Measurements from ENCODE around the gene PHC2.
A peak's percentile ranks its signal among the peaks of the same experiment; 100 is the strongest.
"Not testable (repeated sequence)": the region's sequence is repeated elsewhere in the genome, so short reads cannot be mapped to it uniquely, and the experiment has no call there.

PHC2 gene

DNA sequence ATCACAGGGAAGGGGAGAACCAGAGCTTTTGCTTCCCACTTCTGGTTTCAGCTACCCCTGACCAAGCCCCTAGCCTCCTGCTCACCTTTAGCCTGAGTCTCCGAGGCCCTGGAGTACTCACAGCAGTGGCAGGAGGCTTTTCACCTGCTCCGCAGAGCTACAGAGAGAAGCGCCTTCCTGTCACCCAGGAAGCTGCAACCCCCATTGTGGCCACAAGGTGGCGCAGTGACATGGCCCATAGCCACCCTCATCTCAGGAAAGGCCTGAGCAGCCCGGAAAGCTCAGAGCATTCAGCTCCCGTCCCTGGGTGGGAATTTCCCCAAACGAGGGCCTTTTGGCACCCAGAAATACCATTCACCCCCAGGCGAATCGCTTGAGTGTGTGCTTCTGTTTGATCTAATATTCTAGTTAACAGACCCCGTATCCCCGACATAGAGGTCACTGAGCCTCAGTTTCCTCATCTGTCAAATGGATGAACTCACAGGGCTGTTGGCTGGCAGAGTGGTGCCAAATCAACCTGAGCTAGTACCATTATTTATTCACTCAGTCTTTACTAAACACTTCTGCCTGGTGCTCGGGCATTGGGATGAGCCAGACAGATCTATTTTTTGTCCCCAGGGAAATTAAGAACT, 135.3 kb downstream of the PHC2 start:
- Histone ChIP-seq H4K8ac (ENCODE audit: low read depth, low read length) (no peak overlapping the region), H3K79me1 (ENCODE audit: low read length) (no peaks in the 10 kb centered on the region), H3K56ac (ENCODE audit: low read length) (no peak overlapping the region), H3K79me2 (ENCODE audit: control insufficient read depth, insufficient read depth, low read length) (no peaks in the 10 kb centered on the region), H4K5ac (ENCODE audit: low read length) (no peak overlapping the region), H2BK15ac (replicated peaks; ENCODE audit: low read depth) (no peak overlapping the region), H2BK120ac (ENCODE audit: low read depth, low read length) (no peak overlapping the region), H3K9ac (ENCODE audit: low read length) (no peak overlapping the region), H3K4me2 (ENCODE audit: low read length) (no peak overlapping the region), H3K18ac (ENCODE audit: low read length) (no peak overlapping the region), H3K23ac (ENCODE audit: low read length) (no peak overlapping the region), H3K27ac (ENCODE audit: low read depth, low read length) (no peak overlapping the region), H2AK5ac (ENCODE audit: low read length) (no peak overlapping the region), H3K36me3 (ENCODE audit: control insufficient read depth, insufficient read depth, low read length) (peaks cover 4% of the 10 kb centered on the region), H3K4me3 (ENCODE audit: low read length) (no peak overlapping the region), H2BK5ac (ENCODE audit: low read length) (no peak overlapping the region), H3K27me3 (ENCODE audit: insufficient read depth, low read length, poor library complexity) (no peaks in the 10 kb centered on the region), H3K4me1 (ENCODE audit: control insufficient read depth, low read depth, low read length) (no peaks in the 10 kb centered on the region), H3K4ac (ENCODE audit: low read depth, low read length) (no peak overlapping the region)
- WGBS (ENCODE audit: extremely low coverage, insufficient coverage, low lambda C conversion rate): no CpG with 5 or more reads among the region's 12 CpGs
- peak; percentile 85 for DNase-seq

DNA sequence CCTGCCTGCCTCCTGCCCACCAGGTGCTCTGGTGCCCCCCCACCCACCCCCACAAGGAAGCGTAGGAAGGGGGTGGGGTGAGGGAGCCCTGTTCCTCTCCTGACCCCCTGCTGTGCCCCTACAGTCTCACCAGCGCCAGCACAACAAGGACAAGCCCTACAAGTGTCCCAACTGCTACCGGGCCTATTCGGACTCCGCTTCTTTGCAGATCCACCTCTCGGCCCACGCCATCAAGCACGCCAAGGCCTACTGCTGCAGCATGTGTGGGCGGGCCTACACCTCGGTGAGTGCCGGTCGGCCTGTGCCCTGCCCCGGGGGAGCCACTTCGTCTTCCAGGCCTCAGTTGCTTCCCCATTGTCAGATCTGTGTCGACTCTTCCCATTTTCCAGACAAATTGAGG, 135.9 kb downstream of the PHC2 start:
- H2BK15ac ChIP-seq (replicated peaks; ENCODE audit: low read depth): no peak overlapping the region
- peaks cover 4% of the 10 kb centered on the region for H3K36me3 ChIP-seq (ENCODE audit: control insufficient read depth, insufficient read depth, low read length)
- no peak overlapping the region for H3K9ac ChIP-seq (ENCODE audit: low read length)

DNA sequence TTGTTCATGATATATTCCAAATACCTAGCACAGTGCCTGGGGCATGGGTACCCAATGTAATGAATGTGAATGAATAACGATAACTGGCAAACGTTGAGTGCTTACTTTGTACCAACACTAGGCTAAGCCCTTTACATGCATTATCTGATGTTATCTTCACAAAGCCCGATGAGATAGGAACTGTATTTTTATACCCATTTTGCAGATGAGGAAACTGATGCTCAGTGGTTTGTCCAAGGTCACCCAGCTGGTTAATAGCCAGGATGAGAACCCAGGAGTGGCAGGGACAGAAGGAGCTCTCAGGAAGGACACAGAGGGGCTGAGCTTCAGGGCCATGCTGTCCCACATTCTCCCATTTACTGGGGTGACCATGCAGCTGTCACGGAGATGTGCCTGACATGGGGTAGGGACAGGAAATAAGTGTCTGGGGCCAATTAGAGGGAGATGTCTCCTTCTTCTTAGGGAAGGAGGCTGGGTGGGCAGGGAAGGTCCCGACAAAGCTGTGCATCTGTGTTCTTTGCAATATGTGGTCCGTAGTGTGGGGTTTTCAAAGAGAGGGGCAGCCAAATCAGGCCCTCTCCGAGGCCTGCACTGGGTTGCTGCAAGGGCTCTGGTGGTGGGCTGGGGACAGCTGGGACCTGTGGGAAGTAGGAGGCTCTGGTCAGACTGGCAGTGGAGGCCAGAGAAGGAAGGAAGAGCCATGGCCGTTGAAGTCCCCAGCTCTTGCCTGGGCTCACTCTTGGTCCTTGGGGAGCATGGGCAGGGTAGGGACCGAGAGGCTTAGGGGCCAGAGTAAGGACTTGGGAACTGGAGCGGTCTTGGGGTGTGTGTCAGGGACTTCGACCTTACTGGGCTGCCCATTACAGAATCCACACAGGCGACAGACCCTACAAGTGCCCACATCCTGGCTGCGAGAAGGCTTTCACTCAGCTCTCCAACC, 136.6 kb downstream of the PHC2 start:
- H2AK5ac ChIP-seq (ENCODE audit: low read length): no peak overlapping the region
- no peak overlapping the region for H3K4me2 ChIP-seq (ENCODE audit: low read length)
- no peaks in the 10 kb centered on the region for H3K79me2 ChIP-seq (ENCODE audit: control insufficient read depth, insufficient read depth, low read length)
- H2BK120ac ChIP-seq (ENCODE audit: low read depth, low read length): no peak overlapping the region
- H3K36me3 ChIP-seq (ENCODE audit: control insufficient read depth, insufficient read depth, low read length): peaks cover 4% of the 10 kb centered on the region
- H3K4me3 ChIP-seq (ENCODE audit: low read length): no peak overlapping the region
- H3K27me3 ChIP-seq (ENCODE audit: insufficient read depth, low read length, poor library complexity): no peaks in the 10 kb centered on the region
- no CpG with 5 or more reads among the region's 13 CpGs for WGBS (ENCODE audit: extremely low coverage, insufficient coverage, low lambda C conversion rate)
- H2BK5ac ChIP-seq (ENCODE audit: low read length): no peak overlapping the region
- H3K27ac ChIP-seq (ENCODE audit: low read depth, low read length): no peak overlapping the region
- no peak overlapping the region for H3K9ac ChIP-seq (ENCODE audit: low read length)
- no peak overlapping the region for H3K4ac ChIP-seq (ENCODE audit: low read depth, low read length)
- DNase-seq: no peak
- no peak overlapping the region for H3K23ac ChIP-seq (ENCODE audit: low read length)
- no peaks in the 10 kb centered on the region for H3K79me1 ChIP-seq (ENCODE audit: low read length)
- no peaks in the 10 kb centered on the region for H3K4me1 ChIP-seq (ENCODE audit: control insufficient read depth, low read depth, low read length)
- no peak overlapping the region for H3K18ac ChIP-seq (ENCODE audit: low read length)
- no peak overlapping the region for H2BK15ac ChIP-seq (replicated peaks; ENCODE audit: low read depth)
- H4K5ac ChIP-seq (ENCODE audit: low read length): no peak overlapping the region
- no peak overlapping the region for H4K8ac ChIP-seq (ENCODE audit: low read depth, low read length)
- no peak overlapping the region for H3K56ac ChIP-seq (ENCODE audit: low read length)

More for the DNA sequence above, 135.9 kb downstream of the PHC2 start:
- Histone ChIP-seq H2AK5ac (ENCODE audit: low read length) (no peak overlapping the region), H2BK5ac (ENCODE audit: low read length) (no peak overlapping the region), H4K5ac (ENCODE audit: low read length) (no peak overlapping the region), H3K79me1 (ENCODE audit: low read length) (no peaks in the 10 kb centered on the region), H3K4me2 (ENCODE audit: low read length) (no peak overlapping the region), H3K79me2 (ENCODE audit: control insufficient read depth, insufficient read depth, low read length) (no peaks in the 10 kb centered on the region), H3K4ac (ENCODE audit: low read depth, low read length) (no peak overlapping the region), H3K4me3 (ENCODE audit: low read length) (no peak overlapping the region), H2BK120ac (ENCODE audit: low read depth, low read length) (no peak overlapping the region), H3K23ac (ENCODE audit: low read length) (no peak overlapping the region), H3K27me3 (ENCODE audit: insufficient read depth, low read length, poor library complexity) (no peaks in the 10 kb centered on the region), H4K8ac (ENCODE audit: low read depth, low read length) (no peak overlapping the region), H3K18ac (ENCODE audit: low read length) (no peak overlapping the region), H3K4me1 (ENCODE audit: control insufficient read depth, low read depth, low read length) (no peaks in the 10 kb centered on the region), H3K27ac (ENCODE audit: low read depth, low read length) (no peak overlapping the region), H3K56ac (ENCODE audit: low read length) (no peak overlapping the region)
- DNase-seq: no peak
- no CpG with 5 or more reads among the region's 15 CpGs for WGBS (ENCODE audit: extremely low coverage, insufficient coverage, low lambda C conversion rate)

DNA sequence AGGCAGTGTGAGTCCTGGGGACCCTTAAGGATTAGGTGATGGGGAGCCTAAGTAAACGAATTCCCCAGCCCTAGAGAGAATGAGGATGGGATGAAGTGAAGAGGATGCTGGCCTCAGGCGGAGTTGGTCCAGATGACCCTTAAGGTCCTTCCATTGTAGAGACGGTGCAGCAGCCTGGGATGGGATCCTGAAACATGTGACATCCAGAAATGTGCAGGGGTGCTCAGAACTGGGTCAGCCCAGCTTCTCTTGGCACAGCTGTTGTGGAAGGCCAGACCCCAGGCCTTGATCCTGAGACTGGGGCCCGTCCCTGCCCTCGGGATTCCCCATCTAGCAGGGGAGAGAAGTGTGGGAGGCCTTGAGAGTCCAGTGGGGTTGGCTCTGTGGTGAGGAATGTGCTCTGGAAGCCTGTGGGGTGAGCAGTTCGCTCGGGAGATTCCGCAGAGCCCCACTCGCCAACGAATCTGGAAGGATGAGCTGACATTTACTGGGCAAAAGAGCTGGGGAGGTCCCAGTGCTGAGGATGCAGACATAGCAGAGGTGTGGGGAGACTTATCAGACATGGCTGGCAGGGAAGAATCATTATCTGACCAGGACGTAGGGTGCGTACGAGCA, 138.1 kb downstream of the PHC2 start:
- H3K23ac ChIP-seq (ENCODE audit: low read length): no peak overlapping the region
- no peak overlapping the region for H3K4me2 ChIP-seq (ENCODE audit: low read length)
- H3K18ac ChIP-seq (ENCODE audit: low read length): no peak overlapping the region
- H4K5ac ChIP-seq (ENCODE audit: low read length): no peak overlapping the region
- no peak overlapping the region for H3K27ac ChIP-seq (ENCODE audit: low read depth, low read length)
- no peaks in the 10 kb centered on the region for H3K4me1 ChIP-seq (ENCODE audit: control insufficient read depth, low read depth, low read length)
- no peaks in the 10 kb centered on the region for H3K27me3 ChIP-seq (ENCODE audit: insufficient read depth, low read length, poor library complexity)
- no peak overlapping the region for H2BK15ac ChIP-seq (replicated peaks; ENCODE audit: low read depth)
- no peaks in the 10 kb centered on the region for H3K79me1 ChIP-seq (ENCODE audit: low read length)
- no peak overlapping the region for H3K56ac ChIP-seq (ENCODE audit: low read length)
- H4K8ac ChIP-seq (ENCODE audit: low read depth, low read length): no peak overlapping the region
- H2BK120ac ChIP-seq (ENCODE audit: low read depth, low read length): no peak overlapping the region
- H3K9ac ChIP-seq (ENCODE audit: low read length): no peak overlapping the region
- WGBS (ENCODE audit: extremely low coverage, insufficient coverage, low lambda C conversion rate): no CpG with 5 or more reads among the region's 13 CpGs
- H2BK5ac ChIP-seq (ENCODE audit: low read length): no peak overlapping the region
- H3K4ac ChIP-seq (ENCODE audit: low read depth, low read length): no peak overlapping the region
- no peak overlapping the region for H3K4me3 ChIP-seq (ENCODE audit: low read length)
- H2AK5ac ChIP-seq (ENCODE audit: low read length): no peak overlapping the region
- H3K79me2 ChIP-seq (ENCODE audit: control insufficient read depth, insufficient read depth, low read length): no peaks in the 10 kb centered on the region
- no peak for DNase-seq
- peaks cover 3% of the 10 kb centered on the region for H3K36me3 ChIP-seq (ENCODE audit: control insufficient read depth, insufficient read depth, low read length)

DNA sequence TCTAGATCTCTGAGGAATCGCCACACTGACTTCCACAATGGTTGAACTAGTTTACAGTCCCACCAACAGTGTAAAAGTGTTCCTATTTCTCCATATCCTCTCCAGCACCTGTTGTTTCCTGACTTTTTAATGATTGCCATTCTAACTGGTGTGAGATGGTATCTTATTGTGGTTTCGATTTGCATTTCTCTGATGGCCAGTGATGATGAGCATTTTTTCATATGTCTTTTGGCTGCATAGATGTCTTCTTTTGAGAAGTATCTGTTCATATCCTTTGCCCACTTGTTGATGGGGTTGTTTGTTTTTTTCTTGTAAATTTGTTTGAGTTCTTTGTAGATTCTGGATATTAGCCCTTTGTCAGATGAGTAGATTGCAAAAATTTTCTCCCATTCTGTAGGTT, 140.3 kb downstream of the PHC2 start:
- not testable (repeated sequence) for H3K18ac ChIP-seq (ENCODE audit: low read length); H2BK120ac ChIP-seq (ENCODE audit: low read depth, low read length); H3K79me2 ChIP-seq (ENCODE audit: control insufficient read depth, insufficient read depth, low read length); H3K9ac ChIP-seq (ENCODE audit: low read length); H2BK15ac ChIP-seq (replicated peaks; ENCODE audit: low read depth); H3K79me1 ChIP-seq (ENCODE audit: low read length); H4K8ac ChIP-seq (ENCODE audit: low read depth, low read length); H3K4me1 ChIP-seq (ENCODE audit: control insufficient read depth, low read depth, low read length); H3K56ac ChIP-seq (ENCODE audit: low read length); H3K4me3 ChIP-seq (ENCODE audit: low read length); H3K23ac ChIP-seq (ENCODE audit: low read length); H3K27me3 ChIP-seq (ENCODE audit: insufficient read depth, low read length, poor library complexity); H2AK5ac ChIP-seq (ENCODE audit: low read length); H3K36me3 ChIP-seq (ENCODE audit: control insufficient read depth, insufficient read depth, low read length); DNase-seq; H2BK5ac ChIP-seq (ENCODE audit: low read length); H3K27ac ChIP-seq (ENCODE audit: low read depth, low read length); H3K4ac ChIP-seq (ENCODE audit: low read depth, low read length); H3K4me2 ChIP-seq (ENCODE audit: low read length); H4K5ac ChIP-seq (ENCODE audit: low read length)
- no CpG with 5 or more reads among the region's 2 CpGs for WGBS (ENCODE audit: extremely low coverage, insufficient coverage, low lambda C conversion rate)
